ENCODE data around the gene PPP1CA.
A peak's percentile ranks its signal among the peaks of the same experiment; 100 is the strongest.
"Not testable (repeated sequence)": the region's sequence is repeated elsewhere in the genome, so short reads cannot be mapped to it uniquely, and the experiment has no call there.

PPP1CA gene

DNA sequence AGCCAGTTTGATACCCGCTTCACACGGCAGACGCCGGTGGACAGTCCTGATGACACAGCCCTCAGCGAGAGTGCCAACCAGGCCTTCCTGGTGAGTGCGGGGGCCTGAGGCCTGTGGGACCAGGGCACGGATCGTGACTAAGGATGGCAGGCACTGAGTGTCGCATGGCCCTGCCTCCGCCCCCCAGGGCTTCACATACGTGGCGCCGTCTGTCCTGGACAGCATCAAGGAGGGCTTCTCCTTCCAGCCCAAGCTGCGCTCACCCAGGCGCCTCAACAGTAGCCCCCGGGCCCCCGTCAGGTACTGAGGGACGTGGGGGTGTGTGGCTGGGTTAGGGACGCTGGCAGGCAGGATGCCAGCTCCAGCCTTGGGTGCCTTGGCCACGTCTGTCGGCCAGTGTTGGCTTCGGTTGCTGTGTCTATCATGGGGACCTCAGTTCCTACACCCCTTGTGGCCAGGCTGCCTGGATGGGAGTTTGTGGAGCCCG lies 32.8 kb upstream of the PPP1CA start:
- DNase-seq (ENCODE audit: low spot score) = no peak

DNA sequence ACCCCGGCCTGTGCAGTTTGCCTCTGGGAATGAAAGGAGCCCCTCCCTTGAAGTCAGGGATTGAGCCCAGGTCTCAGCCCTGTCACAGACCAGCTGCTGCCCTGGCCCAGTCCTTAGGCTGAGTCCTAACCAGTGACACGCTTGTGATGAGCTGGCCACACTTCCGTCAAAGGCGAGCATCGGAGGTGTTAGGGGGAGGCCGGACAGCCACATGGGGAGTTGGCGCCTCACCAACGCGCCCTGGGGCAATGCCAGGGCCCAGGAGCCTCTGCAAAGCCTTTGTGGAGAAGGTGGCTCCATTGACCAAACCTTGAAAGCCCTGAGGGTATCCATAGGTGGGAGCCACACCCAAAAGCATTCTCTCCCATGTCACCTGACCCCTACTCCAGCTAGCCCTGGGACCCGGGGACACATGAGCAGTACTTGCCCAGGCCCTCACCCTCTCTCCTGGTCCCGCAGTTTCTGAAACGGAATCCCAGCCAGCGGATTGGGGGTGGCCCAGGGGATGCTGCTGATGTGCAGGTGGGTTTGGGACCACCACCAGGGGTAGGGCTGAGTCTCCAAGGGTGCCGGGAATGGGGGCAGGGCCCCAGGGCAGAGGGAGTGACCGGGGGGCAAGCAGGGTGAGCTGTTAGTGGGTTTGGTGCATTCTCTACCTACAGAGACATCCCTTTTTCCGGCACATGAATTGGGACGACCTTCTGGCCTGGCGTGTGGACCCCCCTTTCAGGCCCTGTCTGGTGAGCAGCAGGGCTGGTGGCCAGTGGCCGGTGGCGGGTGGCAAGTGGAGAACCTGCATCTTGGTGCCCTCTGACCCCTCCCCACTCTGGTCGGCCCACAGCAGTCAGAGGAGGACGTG lies 32.1 kb upstream of the PPP1CA start:
- DNase-seq (ENCODE audit: low spot score) = no peak

DNA sequence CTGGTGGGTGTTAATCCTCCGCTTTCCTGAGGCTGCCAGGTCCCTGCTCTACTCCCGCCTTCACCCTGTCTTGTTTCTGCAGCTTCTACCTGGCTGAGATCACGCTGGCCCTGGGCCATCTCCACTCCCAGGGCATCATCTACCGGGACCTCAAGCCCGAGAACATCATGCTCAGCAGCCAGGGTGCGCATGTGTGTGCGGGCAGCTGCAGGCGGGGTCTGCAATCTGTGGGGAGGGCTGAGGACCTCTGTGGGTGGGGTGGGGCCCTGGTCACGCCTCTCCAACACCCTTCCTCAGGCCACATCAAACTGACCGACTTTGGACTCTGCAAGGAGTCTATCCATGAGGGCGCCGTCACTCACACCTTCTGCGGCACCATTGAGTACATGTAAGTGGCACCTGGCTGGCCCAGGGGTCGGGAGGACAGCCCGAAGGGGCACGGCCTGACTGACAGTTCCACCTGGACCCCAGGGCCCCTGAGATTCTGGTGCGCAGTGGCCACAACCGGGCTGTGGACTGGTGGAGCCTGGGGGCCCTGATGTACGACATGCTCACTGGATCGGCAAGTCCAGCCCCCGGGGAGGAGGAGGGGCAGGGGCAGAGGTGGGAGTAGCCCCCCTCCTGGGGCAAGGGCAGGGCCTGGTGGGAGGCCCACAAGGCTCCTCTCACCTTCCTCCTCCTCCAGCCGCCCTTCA lies 31.1 kb upstream of the PPP1CA start:
- no peak for DNase-seq (ENCODE audit: low spot score)

DNA sequence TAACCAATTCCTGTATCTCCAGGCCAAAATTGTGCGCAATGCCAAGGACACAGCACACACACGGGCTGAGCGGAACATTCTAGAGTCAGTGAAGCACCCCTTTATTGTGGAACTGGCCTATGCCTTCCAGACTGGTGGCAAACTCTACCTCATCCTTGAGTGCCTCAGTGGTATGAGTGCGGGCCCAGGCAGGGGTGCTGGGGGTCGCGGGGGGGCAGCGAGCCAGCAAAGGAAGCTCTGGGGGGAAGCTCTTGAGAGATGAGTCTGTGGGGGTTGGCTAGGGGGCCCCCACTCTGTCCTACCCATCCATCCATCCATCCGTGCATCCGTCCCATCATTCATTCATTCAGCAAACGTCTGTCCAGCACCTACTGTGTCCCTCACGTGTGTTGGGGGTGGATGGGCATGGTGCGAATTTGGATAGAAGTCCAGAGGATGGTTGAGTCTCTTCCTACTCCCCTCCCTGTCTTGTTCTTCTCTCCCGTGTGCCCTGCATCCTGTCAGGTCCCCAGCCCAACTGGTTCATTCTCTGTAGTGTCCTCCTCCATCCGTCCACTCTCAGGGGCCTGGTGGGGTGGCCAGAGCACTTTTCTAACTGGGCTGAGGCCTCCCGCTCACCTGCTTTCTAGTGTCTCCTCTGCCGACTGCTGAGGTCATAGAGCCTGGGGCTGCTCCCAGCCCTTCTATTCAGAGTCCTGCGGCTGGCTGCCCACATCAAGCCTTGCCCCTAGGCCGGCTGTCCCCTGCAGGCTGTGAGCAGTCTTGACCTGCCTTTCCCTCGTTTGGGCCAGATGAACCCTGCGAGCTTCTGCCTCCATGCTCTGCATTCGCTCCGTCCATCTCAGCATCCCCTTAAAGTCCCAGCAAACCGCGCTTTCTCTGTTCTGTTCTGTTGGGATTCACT lies 29.9 kb upstream of the PPP1CA start:
- no peak for DNase-seq (ENCODE audit: low spot score)

DNA sequence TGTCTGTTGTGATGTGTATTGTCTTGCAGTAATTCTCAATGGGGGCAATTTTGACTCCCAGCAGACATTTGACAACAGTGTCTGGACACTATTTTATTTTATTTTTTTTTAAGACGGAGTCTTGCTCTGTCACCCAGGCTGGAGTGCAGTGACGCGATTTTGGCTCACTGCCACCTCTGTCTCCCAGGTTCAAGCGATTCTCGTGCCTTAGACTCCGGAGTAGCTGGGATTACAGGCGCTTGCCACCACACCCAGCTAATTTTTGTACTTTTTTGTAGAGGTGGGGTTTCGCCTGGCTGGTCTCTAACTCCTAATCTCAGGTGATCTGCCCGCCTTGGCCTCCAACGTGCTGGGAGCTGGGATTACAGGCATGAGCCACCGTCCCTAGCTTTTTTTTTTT lies 28.1 kb upstream of the PPP1CA start:
- no peak for DNase-seq (ENCODE audit: low spot score)

DNA sequence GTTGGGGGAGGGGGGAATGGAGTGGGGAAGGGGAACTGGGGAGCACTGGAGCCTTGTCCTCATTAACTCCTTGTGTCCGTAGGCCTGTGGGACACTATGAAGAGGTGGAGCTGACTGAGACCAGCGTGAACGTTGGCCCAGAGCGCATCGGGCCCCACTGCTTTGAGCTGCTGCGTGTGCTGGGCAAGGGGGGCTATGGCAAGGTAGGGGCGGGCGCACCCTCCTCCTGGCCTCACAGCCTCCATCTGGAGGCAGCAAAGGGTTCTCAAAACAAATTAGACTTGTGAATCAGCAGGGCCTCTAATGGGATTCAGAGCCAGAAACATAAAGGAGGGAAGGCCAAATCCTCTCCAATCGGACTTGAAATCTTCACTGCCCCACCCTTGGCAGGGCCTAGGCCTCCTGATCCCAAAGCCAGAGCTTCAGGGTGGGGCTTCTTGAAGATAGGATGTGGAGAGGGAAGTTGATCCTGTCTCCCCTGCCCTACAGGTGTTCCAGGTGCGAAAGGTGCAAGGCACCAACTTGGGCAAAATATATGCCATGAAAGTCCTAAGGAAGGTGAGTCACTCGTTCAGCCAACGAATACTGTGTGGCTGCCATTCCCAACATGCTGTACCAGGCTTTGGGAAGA lies 27.5 kb upstream of the PPP1CA start:
- no peak for DNase-seq (ENCODE audit: low spot score)

DNA sequence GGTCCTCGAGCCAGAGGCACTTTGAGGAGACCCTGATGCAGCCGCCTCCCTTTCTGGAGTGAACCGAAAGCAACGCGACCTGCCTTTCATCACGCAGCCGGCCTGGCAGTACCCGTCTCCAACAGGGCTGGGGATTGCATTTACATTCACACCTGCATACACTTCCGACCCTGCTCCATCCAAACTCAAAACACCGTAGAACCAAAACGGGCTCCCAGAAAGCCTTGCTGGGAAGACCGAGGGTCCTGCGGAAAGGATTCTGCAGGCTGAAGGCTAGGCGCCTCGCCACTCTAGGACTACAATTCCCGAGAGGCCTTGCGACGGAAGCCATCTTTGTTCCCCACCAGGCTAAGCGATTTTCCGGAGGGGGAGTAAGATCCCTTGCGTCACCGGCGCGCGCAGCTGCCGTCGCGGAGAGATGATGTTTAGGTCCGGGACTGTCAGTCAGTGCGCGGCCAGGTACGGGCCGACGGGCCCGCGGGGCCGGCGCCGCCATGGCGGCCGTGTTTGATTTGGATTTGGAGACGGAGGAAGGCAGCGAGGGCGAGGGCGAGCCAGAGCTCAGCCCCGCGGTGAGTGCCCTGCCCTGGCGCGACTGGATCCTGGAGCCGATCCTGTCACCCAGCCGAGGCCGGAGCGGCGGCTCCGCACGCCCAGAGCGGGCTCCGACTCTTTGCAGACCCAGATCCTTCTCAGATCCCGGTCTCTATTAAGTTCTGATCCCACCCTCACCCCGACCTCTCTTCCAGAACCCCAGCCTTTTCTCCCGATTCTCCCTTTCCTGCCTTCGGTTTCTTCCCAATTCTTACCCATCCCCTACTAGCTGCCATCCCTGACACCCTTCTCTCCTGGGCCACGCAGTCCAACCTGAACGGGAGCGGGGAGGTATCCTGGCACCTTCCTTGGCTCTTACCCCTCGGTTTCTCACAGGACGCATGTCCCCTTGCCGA lies 26.7 kb upstream of the PPP1CA start, which contains the start of gene RPS6KB2:
Gene RPS6KB2, plus strand, starts transcription at position 443 of the 950 bp plus-strand sequence. Its CDS starts 52 bp downstream, at position 495.
- peak; percentile 99 for DNase-seq (ENCODE audit: low spot score)

DNA sequence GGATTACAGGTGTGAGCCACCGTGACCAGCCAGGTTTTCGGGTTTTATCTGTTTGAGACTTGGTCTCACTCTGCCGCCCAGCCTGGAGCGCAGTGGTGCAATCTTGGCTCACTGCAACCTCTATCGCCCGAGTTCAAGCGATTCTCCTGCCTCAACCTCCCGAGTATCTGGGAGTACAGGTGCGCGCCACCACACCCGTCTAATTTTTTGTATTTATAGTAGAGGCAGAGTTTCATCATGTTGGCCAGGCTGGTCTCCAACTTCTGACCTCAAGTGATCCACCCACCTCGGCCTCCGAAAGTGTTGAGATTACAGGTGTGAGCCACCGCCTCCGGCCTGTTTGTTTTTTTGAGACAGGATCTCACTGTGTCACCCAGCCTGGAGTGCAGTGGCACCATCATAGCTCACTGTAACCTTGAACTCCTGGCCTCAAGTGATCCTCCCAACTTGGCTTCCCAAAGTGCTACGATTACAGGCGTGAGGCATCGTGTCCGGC lies 25.8 kb upstream of the PPP1CA start:
- DNase-seq (ENCODE audit: low spot score) = not testable (repeated sequence)

DNA sequence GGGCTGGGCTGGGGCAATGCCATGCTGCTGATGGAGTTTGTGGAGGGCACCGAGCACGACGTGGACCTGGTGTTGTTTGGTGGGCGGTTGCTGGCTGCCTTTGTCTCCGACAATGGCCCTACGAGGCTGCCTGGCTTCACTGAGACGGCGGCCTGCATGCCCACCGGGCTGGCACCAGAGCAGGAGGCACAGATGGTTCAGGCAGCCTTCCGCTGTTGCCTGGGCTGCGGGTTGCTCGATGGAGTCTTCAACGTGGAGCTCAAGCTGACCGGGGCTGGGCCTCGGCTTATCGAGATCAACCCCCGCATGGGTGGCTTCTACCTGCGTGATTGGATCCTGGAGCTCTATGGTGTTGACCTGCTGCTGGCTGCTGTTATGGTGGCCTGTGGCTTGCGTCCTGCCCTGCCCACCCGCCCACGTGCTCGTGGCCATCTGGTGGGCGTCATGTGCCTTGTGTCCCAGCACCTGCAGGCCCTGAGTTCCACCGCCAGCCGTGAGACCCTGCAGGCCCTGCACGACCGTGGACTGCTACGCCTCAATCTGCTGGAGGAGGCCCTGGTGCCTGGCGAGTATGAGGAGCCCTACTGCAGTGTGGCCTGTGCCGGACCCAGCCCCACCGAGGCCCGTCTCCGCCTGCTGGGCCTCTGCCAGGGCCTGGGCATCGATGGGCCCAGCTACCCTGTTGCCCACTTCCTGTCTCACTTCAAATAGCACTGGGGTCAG lies 22.4 kb upstream of the PPP1CA start:
- DNase-seq (ENCODE audit: low spot score) = no peak

DNA sequence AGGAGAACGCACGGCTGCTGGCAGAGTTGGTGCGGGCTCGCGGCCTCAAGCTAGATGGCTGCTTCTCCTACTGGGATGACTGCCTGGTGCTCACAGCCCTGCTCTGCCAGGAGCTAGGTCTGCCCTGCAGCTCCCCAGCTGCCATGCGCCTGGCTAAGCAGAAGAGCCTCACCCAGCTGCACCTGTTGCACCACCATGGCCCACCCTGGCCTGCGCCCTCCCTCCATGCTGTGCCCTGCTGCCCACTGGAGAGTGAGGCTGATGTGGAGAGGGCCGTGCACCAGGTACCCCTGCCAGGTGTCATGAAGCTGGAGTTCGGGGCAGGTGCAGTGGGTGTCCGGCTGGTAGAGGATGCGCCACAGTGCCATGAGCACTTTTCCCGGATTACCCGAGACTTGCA lies 21.8 kb upstream of the PPP1CA start:
- DNase-seq (ENCODE audit: low spot score) = no peak

DNA sequence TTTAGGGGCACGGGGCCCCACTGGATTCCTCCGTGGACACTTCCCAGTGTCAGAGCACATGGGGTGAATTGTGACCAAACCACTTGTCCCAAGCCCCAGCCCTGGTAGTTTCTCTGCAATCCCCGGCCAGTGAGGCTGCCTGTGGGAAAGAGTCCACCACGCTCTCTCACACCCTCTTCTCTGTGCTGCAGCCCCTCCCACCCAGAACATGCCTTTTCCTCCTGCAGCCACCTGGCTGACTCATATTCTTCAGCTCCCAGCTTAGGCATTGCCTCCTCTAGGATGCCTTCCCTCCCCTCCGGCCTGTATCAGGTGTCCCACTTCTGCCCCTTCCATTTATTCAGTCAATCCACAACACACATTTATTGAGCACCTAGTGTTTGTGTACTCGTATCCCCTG lies 21.2 kb upstream of the PPP1CA start:
- DNase-seq (ENCODE audit: low spot score) = no peak

DNA sequence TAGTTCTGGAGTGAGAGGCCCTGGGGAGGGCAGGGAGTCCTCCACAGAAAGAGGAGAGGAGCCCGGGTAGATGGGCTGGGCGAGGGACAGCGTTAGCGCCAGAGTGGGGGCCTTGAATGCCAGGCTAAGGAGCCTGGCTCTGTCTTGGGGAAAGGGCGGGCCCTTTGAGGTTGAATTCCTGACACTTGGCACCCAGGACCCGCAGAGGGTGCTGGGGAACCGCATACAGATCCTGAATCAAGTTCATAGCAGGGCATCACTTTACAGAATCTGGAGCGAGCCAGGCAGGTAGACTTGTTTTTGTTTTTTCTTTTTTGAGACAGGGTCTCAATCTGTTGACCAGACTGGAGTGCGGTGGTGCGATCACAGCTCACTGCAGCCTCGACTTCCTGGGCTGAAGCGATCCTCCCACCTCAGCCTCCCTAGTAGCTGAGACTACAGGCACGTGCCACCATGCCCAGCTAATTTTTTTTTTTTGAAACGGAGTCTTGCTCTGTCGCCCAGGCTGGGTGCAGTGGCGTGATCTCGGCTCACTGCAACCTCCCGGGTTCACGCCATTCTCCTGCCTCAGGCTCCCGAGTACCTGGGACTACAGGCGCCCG lies 19.9 kb upstream of the PPP1CA start:
- no peak for DNase-seq (ENCODE audit: low spot score)

DNA sequence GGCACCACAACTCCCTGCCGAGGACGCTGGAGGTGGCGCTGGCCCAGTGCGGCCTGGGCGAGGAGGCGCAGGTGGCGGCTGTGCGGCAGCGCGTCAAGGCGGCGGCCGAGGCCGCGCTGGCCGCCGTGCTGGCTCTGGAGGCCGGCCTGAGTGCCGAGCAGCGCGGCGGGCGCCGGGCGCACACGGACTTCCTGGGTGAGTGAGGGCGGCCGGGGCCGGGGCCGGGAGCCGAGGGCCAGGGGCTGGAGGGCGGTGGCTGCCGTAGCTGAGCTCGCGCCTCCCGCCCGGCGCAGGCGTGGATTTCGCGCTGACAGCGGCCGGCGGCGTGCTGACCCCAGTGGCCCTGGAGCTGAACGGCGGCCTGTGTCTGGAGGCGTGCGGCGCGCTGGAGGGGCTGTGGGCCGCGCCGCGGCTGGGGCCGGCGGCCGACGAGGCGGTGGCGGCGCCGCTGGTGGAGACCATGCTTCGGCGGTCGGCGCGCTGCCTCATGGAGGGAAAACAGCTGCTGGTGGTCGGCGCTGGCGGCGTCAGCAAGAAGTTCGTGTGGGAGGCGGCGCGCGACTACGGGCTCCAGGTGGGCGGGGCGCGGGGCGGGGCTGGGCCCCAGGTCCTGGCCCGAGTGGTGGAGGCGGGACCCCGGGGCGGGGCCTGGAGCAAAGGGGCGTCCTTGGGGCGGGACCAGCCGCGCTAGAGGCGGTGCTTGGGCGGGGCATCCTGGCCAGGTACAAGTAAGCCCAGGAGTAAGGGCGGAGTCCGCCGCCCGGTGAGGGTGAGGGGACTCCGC lies 19.2 kb upstream of the PPP1CA start:
- peak; percentile 99 for DNase-seq (ENCODE audit: low spot score)

DNA sequence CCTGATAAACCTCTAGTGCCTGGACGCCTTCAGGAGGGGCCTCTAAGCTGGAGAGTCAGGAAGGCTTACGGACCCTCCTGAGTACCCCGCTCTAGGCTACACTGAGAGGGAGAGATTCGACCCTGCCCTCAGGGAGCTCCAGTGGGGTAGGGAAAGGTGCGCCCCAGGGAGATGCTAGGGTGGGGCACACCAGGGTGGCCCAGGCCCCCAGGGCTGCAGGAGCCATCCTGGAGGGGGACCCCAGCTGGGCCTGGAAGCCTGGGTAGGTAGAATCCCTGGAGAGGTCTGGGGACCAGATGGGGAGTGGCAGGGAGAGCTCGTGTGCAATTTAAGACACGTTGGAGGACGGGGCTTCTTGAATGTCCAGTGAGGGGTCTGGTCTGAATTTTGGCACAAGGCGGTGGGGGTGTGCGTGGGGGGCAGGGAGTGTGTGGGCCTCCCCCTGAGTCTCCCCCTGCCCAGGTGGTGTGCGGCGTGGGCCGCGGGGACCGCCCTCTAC lies 18.5 kb upstream of the PPP1CA start:
- no peak for DNase-seq (ENCODE audit: low spot score)

DNA sequence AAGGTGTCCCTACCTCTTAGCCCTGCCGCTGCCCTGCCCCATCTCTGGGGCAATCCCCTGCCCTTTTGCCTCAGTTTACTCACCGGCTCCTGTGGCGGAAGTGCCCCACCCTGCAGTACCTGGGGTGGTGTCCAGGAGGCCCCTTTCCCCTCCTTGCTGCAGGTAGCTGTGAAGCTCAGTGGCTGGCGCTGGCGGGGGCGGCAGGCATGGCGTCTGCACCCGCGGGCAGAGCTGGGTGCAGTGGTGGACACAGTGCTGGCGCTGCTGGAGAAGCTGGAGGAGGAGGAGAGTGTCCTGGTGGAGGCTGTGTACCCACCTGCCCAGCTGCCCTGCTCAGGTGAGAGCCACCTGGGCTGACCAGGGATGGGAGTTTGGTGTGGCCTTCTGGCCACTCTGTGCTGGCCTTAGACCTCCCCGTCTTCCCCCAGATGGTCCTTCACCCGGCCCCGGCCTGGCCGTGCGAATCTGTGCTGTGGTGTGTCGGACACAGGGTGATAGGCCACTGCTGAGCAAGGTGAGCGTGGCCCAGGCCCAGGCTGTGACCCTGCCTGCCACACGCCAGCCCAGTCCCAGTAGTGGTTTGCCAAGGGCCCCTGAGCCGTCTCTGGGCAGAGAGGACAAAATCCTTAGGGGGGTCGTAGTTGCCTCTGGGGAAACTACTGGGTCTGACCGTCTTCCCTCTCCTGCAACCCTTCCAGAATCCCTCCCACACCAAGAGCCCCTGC lies 17.8 kb upstream of the PPP1CA start:
- DNase-seq (ENCODE audit: low spot score) = no peak

DNA sequence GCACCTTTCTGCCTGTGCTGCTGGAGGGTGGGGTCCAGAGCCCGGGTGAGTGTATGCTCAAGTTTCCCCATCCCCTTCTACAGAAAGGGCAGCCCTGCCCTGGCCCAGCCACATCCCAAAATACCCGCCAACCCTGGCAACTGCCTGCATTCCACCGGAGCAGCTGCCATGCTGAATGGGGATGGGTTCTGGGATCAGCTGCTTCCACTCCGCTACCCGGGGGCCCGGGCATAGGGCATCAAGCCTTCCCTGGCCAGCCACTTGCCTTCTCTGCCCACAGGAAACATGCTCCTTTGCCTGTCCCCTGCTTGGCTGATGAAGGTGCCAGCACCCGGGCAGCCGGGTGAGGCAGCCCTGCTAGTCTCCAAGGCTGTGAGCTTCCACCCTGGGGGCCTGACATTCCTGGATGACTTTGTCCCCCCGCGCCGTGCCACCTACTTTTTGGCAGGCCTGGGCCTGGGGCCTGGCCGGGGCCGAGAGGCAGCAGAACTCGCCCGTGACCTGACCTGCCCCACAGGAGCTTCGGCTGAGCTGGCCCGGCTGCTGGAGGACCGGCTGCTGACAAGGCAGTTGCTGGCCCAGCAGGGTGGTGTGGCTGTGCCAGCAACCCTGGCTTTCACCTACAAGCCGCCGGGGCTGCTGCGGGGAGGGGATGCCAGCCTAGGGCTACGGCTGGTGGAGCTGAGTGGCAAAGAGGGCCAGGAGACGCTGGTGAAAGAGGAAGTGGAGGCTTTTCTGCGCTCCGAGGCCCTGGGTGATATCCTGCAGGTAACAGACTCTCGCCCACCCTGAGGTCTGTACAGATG lies 17.0 kb upstream of the PPP1CA start:
- no peak for DNase-seq (ENCODE audit: low spot score)

DNA sequence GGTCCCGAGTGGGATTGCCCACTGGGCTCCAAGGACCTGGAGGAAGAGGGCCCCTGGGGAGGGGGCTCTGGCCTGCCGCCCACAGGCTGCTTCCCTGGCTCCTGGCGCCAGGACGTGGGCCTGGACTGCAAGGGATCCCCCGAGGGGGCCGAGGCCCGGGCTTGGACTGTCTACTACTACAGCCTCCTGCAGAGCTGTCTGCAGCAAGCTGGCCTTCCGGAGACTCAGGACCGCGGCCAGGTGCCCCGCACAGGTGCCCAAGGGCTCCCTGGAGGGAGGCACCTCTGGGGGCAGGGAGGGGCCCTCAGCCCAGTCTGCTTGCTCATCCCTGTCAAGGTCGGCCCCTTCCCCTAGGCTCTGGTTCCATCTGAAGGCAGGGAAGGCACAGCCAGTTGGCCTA lies 15.8 kb upstream of the PPP1CA start:
- no peak for DNase-seq (ENCODE audit: low spot score)

All from GM03348 (cell line).